Activated CD4-positive, alpha-beta T cell treated with anti-CD3 and anti-CD28 coated beads for 4 hours (primary cell): Measurements from ENCODE around the gene SEMA3A.
"Not testable (repeated sequence)": the region's sequence is repeated elsewhere in the genome, so short reads cannot be mapped to it uniquely, and the experiment has no call there.

ENCODE experiments used
- DNase-seq, 2 donors: peaks; one replicate each; pipeline ENCODE4 v3.0.0-alpha.2; 2020

Gene SEMA3A

GRCh38 chr7:84107259-84107658, 87.3 kb downstream of the SEMA3A start:
- DNase-seq: no peak

- no peak for DNase-seq
Measured at GRCh38 chr7:84106291-84106690, 88.3 kb downstream of the SEMA3A start.

GRCh38 chr7:84105586-84105985, 89.0 kb downstream of the SEMA3A start:
- DNase-seq: no peak

- no peak for DNase-seq
Measured at GRCh38 chr7:84104826-84105225, 89.8 kb downstream of the SEMA3A start.

- no peak for DNase-seq
Measured at GRCh38 chr7:84102213-84102612, 92.4 kb downstream of the SEMA3A start.

- no peak for DNase-seq
Measured at GRCh38 chr7:84100866-84101265, 93.7 kb downstream of the SEMA3A start.

GRCh38 chr7:84095971-84096370, 98.6 kb downstream of the SEMA3A start:
- DNase-seq: no peak

- DNase-seq: peak in 1 of 2 donors; percentile 0
Measured at GRCh38 chr7:84092207-84092606, 102.4 kb downstream of the SEMA3A start.

GRCh38 chr7:84091318-84091717, 103.3 kb downstream of the SEMA3A start:
- DNase-seq: no peak

- DNase-seq: no peak
Measured at GRCh38 chr7:84088802-84089201, 105.8 kb downstream of the SEMA3A start.

- DNase-seq: no peak
Measured at GRCh38 chr7:84085998-84086397, 108.6 kb downstream of the SEMA3A start.

- DNase-seq: no peak
Measured at GRCh38 chr7:84085147-84085546, 109.4 kb downstream of the SEMA3A start.

GRCh38 chr7:84083846-84084245, 110.7 kb downstream of the SEMA3A start:
- no peak for DNase-seq

- no peak for DNase-seq
Measured at GRCh38 chr7:84081973-84082522, 112.5 kb downstream of the SEMA3A start.

- DNase-seq: no peak
Measured at GRCh38 chr7:84077336-84077735, 117.3 kb downstream of the SEMA3A start.

- no peak for DNase-seq
Measured at GRCh38 chr7:84076219-84076618, 118.4 kb downstream of the SEMA3A start.

GRCh38 chr7:84073186-84073875, 121.3 kb downstream of the SEMA3A start:
- no peak for DNase-seq

- no peak for DNase-seq
Measured at GRCh38 chr7:84070770-84071169, 123.8 kb downstream of the SEMA3A start.

- no peak for DNase-seq
Measured at GRCh38 chr7:84069999-84070500, 124.5 kb downstream of the SEMA3A start.

GRCh38 chr7:84069033-84069432, 125.6 kb downstream of the SEMA3A start:
- no peak for DNase-seq

GRCh38 chr7:84062489-84062901, 132.1 kb downstream of the SEMA3A start:
- not testable (repeated sequence) for DNase-seq

- DNase-seq: no peak
Measured at GRCh38 chr7:84060760-84061261, 133.8 kb downstream of the SEMA3A start.

GRCh38 chr7:84060000-84060399, 134.6 kb downstream of the SEMA3A start:
- no peak for DNase-seq

- DNase-seq: no peak
Measured at GRCh38 chr7:84058311-84059076, 136.1 kb downstream of the SEMA3A start.
